Small intestine (tissue), 7 donors: ENCODE measurements around the gene MDH1B. TPM values are rescaled to one million over a fixed set of nuclear protein-coding genes. Genes with fewer than 3 reads are reported as not detected.
A peak's percentile ranks its signal among the peaks of the same experiment; 100 is the strongest.

Experiments
- DNase-seq, 2 donors: peaks; one replicate each; pipeline versions ENCODE4 v3.0.0 to v3.0.0-alpha.2; 2013
- FAIRE-seq: peaks from 2 replicates; lab custom pipeline; 2012; peaks lifted over from hg19 to GRCh38; lab: Jason Lieb, UNC
- H3K27ac ChIP-seq, 3 donors: one replicate each; pipeline ENCODE4 v1.5.1; 2013; ENCODE audit warnings: low read length in 2 of 3, mild to moderate bottlenecking in 2 of 3, control low read depth in 1 of 3, inconsistent platforms in 1 of 3, low read depth in 1 of 3, moderate library complexity in 1 of 3
- H3K27me3 ChIP-seq, 3 donors: one replicate each; pipeline ENCODE4 v1.6.1; 2013; ENCODE audit warnings: low read length in 3 of 3, inconsistent platforms in 1 of 3; ENCODE audit not compliant: control insufficient read depth in 3 of 3, insufficient read depth in 3 of 3
- H3K36me3 ChIP-seq, 3 donors: one replicate each; pipeline ENCODE4 v1.6.1; 2013; ENCODE audit warnings: low read length in 3 of 3, inconsistent platforms in 1 of 3, low read depth in 1 of 3, mild to moderate bottlenecking in 1 of 3, moderate library complexity in 1 of 3; ENCODE audit not compliant: control insufficient read depth in 3 of 3, insufficient read depth in 2 of 3
- H3K4me1 ChIP-seq, 3 donors: one replicate each; pipeline ENCODE4 v1.6.1; 2013; ENCODE audit warnings: low read length in 2 of 3, inconsistent platforms in 1 of 3, low read depth in 1 of 3, mild to moderate bottlenecking in 1 of 3, moderate library complexity in 1 of 3; ENCODE audit not compliant: control insufficient read depth in 3 of 3, insufficient read depth in 2 of 3
- H3K4me3 ChIP-seq, 3 donors: one replicate each; pipeline ENCODE4 v1.5.1; 2013; ENCODE audit warnings: low read length in 3 of 3, control low read depth in 1 of 3, inconsistent platforms in 1 of 3, low read depth in 1 of 3, mild to moderate bottlenecking in 1 of 3, moderate library complexity in 1 of 3
- H3K9me3 ChIP-seq, 2 donors: one replicate each; pipeline ENCODE4 v1.6.1; 2013; ENCODE audit warnings: low read depth in 1 of 2, low read length in 1 of 2; ENCODE audit not compliant: control insufficient read depth in 2 of 2, insufficient read depth in 1 of 2
- WGBS, 3 donors: extraction: QIAGEN DNeasy Blood & Tissue Kit; methylation state at CpG; one replicate each; pipeline ENCODE4 v1.1.7; 2013; 5-methylcytosine and 5-hydroxymethylcytosine counted together
- polyA plus RNA-seq, 4 donors: library from polyadenylated mRNA; stranded (reverse) in 3 of 4; unstranded in 1 of 4; fragments of 200-250 nt in 3 of 4; fragments of 120-200 nt in 1 of 4; gene quantifications; one replicate each; pipeline versions ENCODE4 v1.2.1 to v1.2.3, GENCODE V29; 2013
- donor health status: healthy with polysubstance abuse.
- donor health status: control.
- donor health status: control.
- donor health status: Bipolar disorder and iron deficiency.
- donor health status: healthy.

MDH1B gene
- polyA plus RNA-seq, 4 donors = 0.31 to 0.72 TPM; not detected in 2

GRCh38 chr2:206698811-206699210 is 66.3 kb downstream of the MDH1B start:
- Histone ChIP-seq H3K4me3 (no peak overlapping the region), H3K36me3 (no peaks in the 10 kb centered on the region), H3K27ac (no peak overlapping the region), H3K9me3 (no peaks in the 10 kb centered on the region), H3K27me3 (peaks cover 0 to 6% (median 0%) of the 10 kb centered on the region in 3 donors), H3K4me1 (no peaks in the 10 kb centered on the region)
- DNase-seq (no peak), FAIRE-seq (no peak)
- 77 to 93% (median 91%) methylated on average over 3 of the region's 3 CpGs for WGBS, 3 donors

GRCh38 chr2:206696910-206697309 is 68.2 kb downstream of the MDH1B start:
- Histone ChIP-seq H3K4me3 (no peak overlapping the region), H3K27me3 (peaks cover 0 to 3% (median 0%) of the 10 kb centered on the region in 3 donors), H3K9me3 (no peaks in the 10 kb centered on the region), H3K27ac (no peak overlapping the region), H3K36me3 (no peaks in the 10 kb centered on the region), H3K4me1 (no peaks in the 10 kb centered on the region)
- DNase-seq (no peak), FAIRE-seq (no peak)

GRCh38 chr2:206693399-206694137 is 71.6 kb downstream of the MDH1B start:
- FAIRE-seq = peak; percentile 49
- 23 to 30% (median 26%) methylated on average over 5 of the region's 5 CpGs for WGBS, 3 donors
- no peak overlapping the region for H3K4me3 ChIP-seq

GRCh38 chr2:206692971-206693370 is 72.2 kb downstream of the MDH1B start:
- Histone ChIP-seq H3K36me3 (no peaks in the 10 kb centered on the region), H3K4me3 (no peak overlapping the region), H3K27me3 (no peaks in the 10 kb centered on the region), H3K27ac (no peak overlapping the region), H3K9me3 (no peaks in the 10 kb centered on the region), H3K4me1 (no peaks in the 10 kb centered on the region)
- WGBS, 3 donors = 60 to 81% (median 64%) methylated on average over 7 of the region's 7 CpGs
- FAIRE-seq (no peak), DNase-seq (no peak)

More at GRCh38 chr2:206693399-206694137, 71.6 kb downstream of the MDH1B start:
- no peak overlapping the region for H3K27ac ChIP-seq
- DNase-seq = peak; percentile 62 to 69
- H3K27me3 ChIP-seq = no peaks in the 10 kb centered on the region
- no peaks in the 10 kb centered on the region for H3K36me3 ChIP-seq
- no peaks in the 10 kb centered on the region for H3K4me1 ChIP-seq
- H3K9me3 ChIP-seq = no peaks in the 10 kb centered on the region

- no peaks in the 10 kb centered on the region for H3K4me1 ChIP-seq
- H3K4me3 ChIP-seq = no peak overlapping the region
- H3K27ac ChIP-seq = no peak overlapping the region
- no peaks in the 10 kb centered on the region for H3K27me3 ChIP-seq
- no peak for DNase-seq
- no peak for FAIRE-seq
- no peaks in the 10 kb centered on the region for H3K36me3 ChIP-seq
- 13 to 41% (median 21%) methylated on average over 1 of the region's 1 CpG for WGBS, 3 donors
- H3K9me3 ChIP-seq = no peaks in the 10 kb centered on the region
These were observed 76.1 kb downstream of the MDH1B start for GRCh38 chr2:206688990-206689389.

- Histone ChIP-seq H3K27ac (no peak overlapping the region), H3K4me1 (no peaks in the 10 kb centered on the region), H3K9me3 (no peaks in the 10 kb centered on the region), H3K4me3 (no peak overlapping the region), H3K27me3 (no peaks in the 10 kb centered on the region), H3K36me3 (no peaks in the 10 kb centered on the region)
- 47 to 64% (median 53%) methylated on average over 2 of the region's 2 CpGs for WGBS, 3 donors
- DNase-seq (no peak), FAIRE-seq (no peak)
These were observed 76.7 kb downstream of the MDH1B start for GRCh38 chr2:206688453-206688852.

Other genes starting within 250 kb of the MDH1B start
- gene FAM237A, start 122.8 kb downstream of the MDH1B start, polyA plus RNA-seq = not detected
- not detected for gene DYTN, start 46.9 kb downstream of the MDH1B start, polyA plus RNA-seq
- gene FASTKD2, start 278 bp upstream of the MDH1B start, polyA plus RNA-seq = 10 to 100 TPM in 2 of 4 donors, 1 to 10 TPM in 2; 6.5 to 34.8 (median 13.4) TPM
- 10 to 100 TPM in 1 of 4 donors, 1 to 10 TPM in 2, under 1 TPM in 1; 0.92 to 15.7 (median 3.0) TPM for gene CPO, start 174.2 kb upstream of the MDH1B start, polyA plus RNA-seq